MCF 10A (cell line): ENCODE measurements around the gene MAP3K4. TPM values are rescaled to one million over a fixed set of nuclear protein-coding genes. Genes with fewer than 3 reads are reported as not detected.

Source experiments
- BruUV-seq: library from RNA; stranded (reverse); fragments of 400-500 nt; replicated peaks from 2 replicates; lab custom pipeline; 2021; lab: Mats Ljungman, UMichigan
- CTCF ChIA-PET: fragments of 300-600 bp; sonication (Branson Sonifier 250); formaldehyde crosslinking; extraction: SDS; loops from one replicate; lab custom pipeline; 2021; ENCODE audit warnings: antibody characterized with exemption, inconsistent platforms; lab: Yijun Ruan, JAX
- POLR2A ChIA-PET: fragments of 300-600, 350-650 bp; sonication (Branson Sonifier 250); formaldehyde crosslinking; extraction: SDS; loops from one replicate; lab custom pipeline; 2020; ENCODE audit warnings: antibody characterized with exemption, inconsistent platforms; lab: Yijun Ruan, JAX
- DNase-seq: peaks from one replicate; pipeline ENCODE4 v3.0.0-alpha.2; 2018; ENCODE audit not compliant: unreplicated experiment
- H3K27ac Mint-ChIP-seq: one replicate; pipeline ENCODE4 v1.8.0; 2022; ENCODE audit warnings: mild to moderate bottlenecking, low read depth, mixed read lengths; ENCODE audit not compliant: unreplicated experiment
- H3K27me3 Mint-ChIP-seq: one replicate; pipeline ENCODE4 v1.8.0; 2022; ENCODE audit warnings: mixed read lengths; ENCODE audit not compliant: insufficient read depth, unreplicated experiment
- H3K36me3 Mint-ChIP-seq: one replicate; pipeline ENCODE4 v1.8.0; 2022; ENCODE audit warnings: mild to moderate bottlenecking, moderate library complexity, mixed read lengths; ENCODE audit not compliant: insufficient read depth, unreplicated experiment
- H3K4me1 Mint-ChIP-seq: one replicate; pipeline ENCODE4 v1.8.0; 2022; ENCODE audit warnings: mixed read lengths; ENCODE audit not compliant: insufficient read depth, unreplicated experiment
- H3K4me3 Mint-ChIP-seq: one replicate; pipeline ENCODE4 v1.8.0; 2022; ENCODE audit warnings: mild to moderate bottlenecking, moderate library complexity, mixed read lengths; ENCODE audit not compliant: unreplicated experiment
- H3K9me3 Mint-ChIP-seq: one replicate; pipeline ENCODE4 v1.8.0; 2022; ENCODE audit warnings: mixed read lengths; ENCODE audit not compliant: unreplicated experiment
- CTCF ChIP-seq: fragments of 200-600 bp; IDR thresholded peaks from one replicate; pipeline ENCODE4 v1.8.0; 2022; ENCODE audit warnings: antibody characterized with exemption, mild to moderate bottlenecking; ENCODE audit not compliant: unreplicated experiment
- intact Hi-C: fragments of 100-400 bp; cut with micrococcal nuclease; formaldehyde crosslinking; loops from 2 replicates; pipeline ENCODE4 v1.14.1; 2022
- total RNA-seq: library from RNA; stranded (reverse); gene quantifications from 2 replicates; pipeline ENCODE4 v1.2.3, GENCODE V29; 2022

Gene MAP3K4
- total RNA-seq, 1 experiment from 2014 or later: 38.7 TPM

DNA sequence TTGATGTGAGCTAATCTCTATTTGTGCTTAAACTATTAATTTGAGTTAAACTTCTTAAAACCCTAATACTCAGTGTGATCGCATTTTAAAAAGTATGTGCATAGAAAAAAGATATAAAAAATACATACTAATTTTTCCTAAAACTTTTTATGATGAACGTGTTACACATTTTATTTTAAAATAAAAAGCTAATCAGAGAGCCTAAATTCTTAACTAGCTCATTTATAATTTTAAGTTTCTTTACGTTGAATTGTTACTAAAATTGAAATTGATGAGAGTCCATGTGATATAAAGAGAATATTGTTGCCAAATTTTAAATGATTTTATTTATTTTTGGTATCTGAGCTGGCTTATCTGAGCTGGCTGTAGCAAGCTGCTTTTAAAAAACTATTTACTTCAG is 6.6 kb downstream of the MAP3K4 start:
- DNase-seq: no peak
- no peaks in the 10 kb centered on the region for H3K9me3 Mint-ChIP-seq
- BruUV-seq: no TSS peak
- H3K27me3 Mint-ChIP-seq: no peaks in the 10 kb centered on the region
- H3K4me3 Mint-ChIP-seq: no peak overlapping the region
- TF ChIP-seq CTCF: no peak
- POLR2A ChIA-PET: interaction anchor here (0.8 to 1.3 kb wide), 3 partner anchors 10 to 68 kb away, joined by 3 to 5 read pairs (median 4); no protein-coding TSS in a partner anchor
- intact Hi-C loops: no loop called here
- H3K4me1 Mint-ChIP-seq: peaks cover 20% of the 10 kb centered on the region
- CTCF ChIA-PET: interaction anchor here (0.6 to 9.9 kb wide), 10 partner anchors 8 to 376 kb away, joined by 3 to 117 read pairs (median 4); no protein-coding TSS in a partner anchor
- no peak overlapping the region for H3K27ac Mint-ChIP-seq
- peaks cover 6% of the 10 kb centered on the region for H3K36me3 Mint-ChIP-seq

GRCh38 chr6:160998766-160999165 is 7.2 kb downstream of the MAP3K4 start:
- POLR2A ChIA-PET: interaction anchor here (1.0 to 1.3 kb wide), 2 partner anchors 9 to 11 kb away, joined by 3 to 4 read pairs; no protein-coding TSS in a partner anchor
- no TSS peak for BruUV-seq
- intact Hi-C loops: no loop called here
- Mint-ChIP-seq H3K9me3 (no peaks in the 10 kb centered on the region), H3K4me1 (peaks cover 24% of the 10 kb centered on the region), H3K27me3 (no peaks in the 10 kb centered on the region), H3K27ac (no peak overlapping the region), H3K36me3 (peaks cover 6% of the 10 kb centered on the region), H3K4me3 (no peak overlapping the region)
- DNase-seq: no peak
- CTCF ChIA-PET: interaction anchor here (0.9 to 9.9 kb wide), 5 partner anchors 24 to 372 kb away, joined by 3 to 117 read pairs (median 4); no protein-coding TSS in a partner anchor
- no peak for TF ChIP-seq CTCF

GRCh38 chr6:160999516-160999915 is 7.9 kb downstream of the MAP3K4 start:
- no peak for DNase-seq
- H3K4me1 Mint-ChIP-seq: peaks cover 24% of the 10 kb centered on the region
- no peaks in the 10 kb centered on the region for H3K9me3 Mint-ChIP-seq
- H3K27ac Mint-ChIP-seq: no peak overlapping the region
- no peaks in the 10 kb centered on the region for H3K27me3 Mint-ChIP-seq
- no peak for TF ChIP-seq CTCF
- no peak overlapping the region for H3K4me3 Mint-ChIP-seq
- no TSS peak for BruUV-seq
- intact Hi-C loops: no loop called here
- ChIA-PET CTCF (interaction anchor here (0.5 to 1.7 kb wide), 4 partner anchors 23 to 372 kb away, joined by 3 to 4 read pairs (median 4); no protein-coding TSS in a partner anchor), POLR2A (interaction anchor here (0.6 to 1.3 kb wide), 4 partner anchors 9 to 69 kb away, joined by 3 to 4 read pairs (median 3); no protein-coding TSS in a partner anchor)
- no peaks in the 10 kb centered on the region for H3K36me3 Mint-ChIP-seq

GRCh38 chr6:161000632-161001031 is 9.1 kb downstream of the MAP3K4 start:
- ChIA-PET POLR2A (interaction anchor here (0.6 to 1.2 kb wide), 2 partner anchors 8 to 9 kb away, joined by 3 to 4 read pairs; no protein-coding TSS in a partner anchor), CTCF (interaction anchor here (1.7 to 2.3 kb wide), 2 partner anchors 8 to 370 kb away, joined by 3 to 10 read pairs; partner anchors contain the start of gene MAP3K4)
- no peak for TF ChIP-seq CTCF
- Mint-ChIP-seq H3K4me3 (no peak overlapping the region), H3K9me3 (no peaks in the 10 kb centered on the region), H3K27ac (no peak overlapping the region), H3K4me1 (peaks cover 24% of the 10 kb centered on the region), H3K27me3 (no peaks in the 10 kb centered on the region), H3K36me3 (no peaks in the 10 kb centered on the region)
- no TSS peak for BruUV-seq
- no peak for DNase-seq
- intact Hi-C loops: no loop called here
